Stimulated activated CD4-positive, alpha-beta T cell treated with anti-CD3 and anti-CD28 coated beads, Interleukin-4, amount 100 ng/mL, for 1 hour (primary cell): Measurements from ENCODE around the gene JCHAIN.

Experiments
- DNase-seq: peaks from one replicate; pipeline ENCODE4 v3.0.0-alpha.2; 2020

JCHAIN gene

DNA sequence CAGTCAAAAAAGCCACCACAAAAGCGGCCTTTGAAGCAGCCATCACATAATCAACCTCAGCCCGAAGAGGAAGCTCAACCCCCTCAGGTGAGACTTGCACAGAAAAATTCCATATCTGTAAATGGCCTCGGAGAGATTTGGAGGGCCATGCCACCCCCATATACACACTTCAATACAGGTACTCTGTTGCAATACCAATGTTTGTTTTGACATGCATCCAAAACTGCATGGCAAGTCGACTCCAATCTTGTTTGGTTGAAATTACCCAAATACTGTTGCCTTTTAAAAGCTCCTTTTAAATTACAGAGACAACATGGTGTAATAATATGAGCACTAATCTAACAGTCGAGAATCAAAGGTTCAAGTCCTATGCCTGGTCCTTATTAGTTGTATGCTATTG, 31.8 kb downstream of the JCHAIN start:
- DNase-seq = no peak

DNA sequence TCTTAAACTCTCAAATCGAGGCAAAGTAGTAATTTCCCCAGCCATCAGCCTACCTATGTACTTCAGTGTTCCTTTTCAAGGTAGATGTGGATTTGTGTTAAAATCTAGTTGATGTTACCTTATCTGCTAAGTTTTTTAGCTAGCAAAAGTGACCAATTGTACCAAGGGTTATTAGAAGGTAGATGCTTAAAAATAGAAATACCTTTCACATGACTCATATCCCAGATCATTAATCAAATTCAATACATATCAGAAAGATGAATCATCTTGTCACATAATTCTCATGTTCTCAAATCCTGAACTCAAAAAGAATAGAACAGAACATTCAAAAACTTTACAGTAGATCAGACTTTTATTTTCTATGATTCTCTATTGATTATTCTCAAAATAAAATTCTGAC, 34.3 kb downstream of the JCHAIN start:
- no peak for DNase-seq

- no peak for DNase-seq
These were observed 36.1 kb downstream of the JCHAIN start for GRCh38 chr4:70630162-70630561.

DNA sequence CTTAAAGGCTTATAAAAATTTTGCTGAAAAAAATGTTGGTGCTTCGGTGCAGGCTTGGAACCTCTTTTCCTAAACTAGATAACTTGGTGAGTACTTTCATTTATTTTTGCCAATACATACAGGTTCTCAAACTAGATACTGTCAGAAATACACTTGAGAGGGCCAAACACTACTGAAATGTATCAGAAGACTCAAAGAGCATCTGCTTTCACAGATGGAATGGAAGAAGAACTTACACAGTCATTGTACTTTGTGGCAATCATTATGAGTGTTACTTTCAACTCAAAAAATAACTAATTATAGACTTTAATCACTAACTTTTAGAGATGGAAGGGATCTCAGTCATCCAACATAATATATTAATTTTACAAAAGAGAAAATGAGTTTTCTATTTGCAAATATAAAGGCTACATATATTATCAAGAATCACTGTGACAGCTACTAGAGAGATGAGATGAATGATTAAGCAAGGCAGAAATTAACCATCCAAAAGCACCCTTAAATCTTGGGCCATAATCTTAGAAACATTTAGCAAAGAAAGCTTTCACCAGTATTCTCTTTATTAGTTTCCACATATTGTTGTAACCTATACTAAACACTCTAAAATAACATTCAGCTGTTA, 36.7 kb downstream of the JCHAIN start:
- DNase-seq = no peak

DNA sequence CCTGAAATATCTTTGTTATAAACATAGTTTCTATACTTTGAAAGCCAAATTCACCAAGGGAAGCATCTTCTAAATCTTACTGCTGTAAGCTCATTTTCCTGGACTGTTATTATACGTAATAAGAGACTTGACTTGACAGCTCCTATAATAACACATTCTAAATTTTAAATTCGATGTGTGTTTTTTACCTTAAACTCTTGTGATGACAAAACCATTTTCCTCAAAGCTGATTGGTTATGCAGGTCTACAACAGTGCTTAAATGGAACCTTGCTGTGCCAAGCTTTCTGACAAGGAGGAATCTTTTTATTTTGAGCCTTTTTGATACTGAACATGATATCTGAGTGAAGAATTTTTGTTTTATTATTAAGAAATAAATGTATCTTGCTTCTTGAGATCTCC, 37.9 kb downstream of the JCHAIN start, which contains the start of gene ENAM:
TSS of gene ENAM (plus strand) at position 301 of the 400 bp plus-strand sequence. CDS start 757 bp downstream, outside the sequence.
- DNase-seq = no peak

DNA sequence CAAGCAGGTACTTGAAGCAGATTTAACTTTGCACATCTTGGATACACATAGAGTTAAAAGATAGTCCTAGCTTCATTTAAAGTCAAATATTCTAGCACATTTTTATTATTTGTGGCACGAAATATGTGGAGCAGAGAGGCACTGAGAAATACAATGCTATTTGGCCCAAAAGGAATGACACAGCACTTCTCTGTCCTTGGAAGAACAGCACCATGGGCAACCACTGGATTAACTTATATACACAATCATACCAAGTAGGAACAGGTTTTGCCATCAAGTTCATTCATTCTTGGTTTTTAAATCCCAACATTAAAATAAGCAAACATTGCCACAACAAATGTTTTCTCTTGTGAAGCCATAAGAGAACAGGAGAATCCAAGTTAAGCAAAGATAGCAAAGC, 38.7 kb downstream of the JCHAIN start:
- no peak for DNase-seq

GRCh38 chr4:70624226-70624793, 42.0 kb downstream of the JCHAIN start:
- DNase-seq = no peak

DNA sequence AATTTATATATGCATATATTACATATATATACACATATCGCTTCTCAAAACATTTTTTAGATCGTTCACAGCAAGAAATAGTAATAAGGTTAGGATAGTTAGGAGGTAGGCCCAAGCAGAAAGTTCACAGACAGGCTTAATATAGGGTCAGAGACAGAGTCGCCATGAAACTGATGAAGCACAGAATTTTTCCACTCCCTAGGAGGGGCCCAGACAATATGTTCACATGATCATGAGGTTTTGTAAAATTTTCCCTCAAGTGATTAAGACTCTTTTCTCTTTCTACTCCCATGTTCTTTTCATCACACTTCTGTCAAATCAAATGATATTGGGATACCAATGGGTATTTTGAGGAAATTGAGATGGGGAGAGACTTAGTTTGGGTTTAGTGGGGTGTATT, 43.0 kb downstream of the JCHAIN start:
- DNase-seq = no peak

DNA sequence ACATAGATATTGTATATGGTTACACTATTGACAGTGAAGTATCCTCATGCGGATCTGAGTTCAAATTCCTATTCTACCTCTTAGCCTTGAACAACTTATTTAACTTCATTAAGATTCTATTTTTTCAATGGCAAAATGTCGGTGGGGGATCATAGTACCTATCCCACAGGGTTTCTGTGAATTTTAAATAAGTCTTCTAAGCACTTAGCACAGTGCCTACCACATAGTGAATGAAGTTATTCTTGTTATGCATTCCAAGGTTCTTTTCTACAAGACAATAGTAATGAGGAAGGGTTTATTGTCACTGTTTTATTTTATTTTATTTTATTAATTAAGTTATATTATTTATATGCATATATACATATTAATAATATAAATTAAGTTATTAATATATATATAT, 46.5 kb downstream of the JCHAIN start:
- DNase-seq = no peak

- no peak for DNase-seq
These were observed 47.0 kb downstream of the JCHAIN start for GRCh38 chr4:70619288-70619687.

DNA sequence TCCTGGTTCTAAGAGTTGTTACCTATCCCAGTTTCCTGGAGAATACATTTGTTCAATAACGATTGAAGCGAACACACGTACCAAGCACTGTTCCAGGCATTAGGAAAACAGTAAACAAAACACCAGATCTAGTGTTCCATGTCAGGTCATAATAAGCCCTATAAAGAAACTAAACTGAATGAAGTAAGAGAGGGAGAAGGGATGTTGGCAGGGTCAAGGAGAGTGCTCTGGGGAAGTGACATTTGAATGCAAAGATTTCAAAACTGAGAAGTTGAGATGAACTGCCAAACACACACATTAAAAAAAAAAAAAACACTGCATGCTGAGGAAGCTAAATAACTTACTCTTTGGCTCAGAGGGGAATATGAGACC, 52.1 kb downstream of the JCHAIN start:
- no peak for DNase-seq

- no peak for DNase-seq
These were observed 52.8 kb downstream of the JCHAIN start for GRCh38 chr4:70613306-70614183.

DNA sequence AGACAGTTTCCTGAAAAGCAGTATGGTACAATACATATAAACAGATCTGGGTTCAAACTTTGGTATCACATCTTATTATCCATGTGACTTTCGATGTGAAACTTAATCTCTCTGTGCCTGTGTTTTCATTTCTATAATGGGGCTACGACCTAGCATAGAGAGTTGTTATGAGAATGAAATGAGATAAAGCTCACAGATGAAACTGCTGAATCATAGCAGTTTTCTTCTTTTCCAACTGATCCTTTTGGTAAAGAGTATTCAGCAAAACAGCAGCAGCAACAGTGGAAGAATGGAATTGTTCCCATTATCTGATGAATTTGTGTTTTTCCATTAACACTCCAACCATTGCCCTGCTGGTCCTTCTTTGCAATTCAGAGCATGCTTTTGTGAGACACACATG, 58.0 kb downstream of the JCHAIN start:
- no peak for DNase-seq

GRCh38 chr4:70607334-70607853, 58.9 kb downstream of the JCHAIN start:
- no peak for DNase-seq

GRCh38 chr4:70606459-70606858, 59.8 kb downstream of the JCHAIN start:
- no peak for DNase-seq
